Coronary artery (tissue), 2 donors: Measurements from ENCODE around the gene SPINT3.

ENCODE experiments used
- DNase-seq: peaks from one replicate; pipeline ENCODE4 v3.0.0-alpha.2; 2017; ENCODE audit warnings: low spot score
- H3K27ac ChIP-seq, 2 donors: fragments of 200-600 bp; sonication (generic); one replicate each; pipeline ENCODE4 v1.5.1; 2016 to 2019
- H3K4me3 ChIP-seq: fragments of 200-600 bp; sonication (generic); 2 replicates; pipeline ENCODE4 v1.5.1; 2016; ENCODE audit warnings: mild to moderate bottlenecking, moderate library complexity
- CTCF ChIP-seq: fragments of 200-600 bp; sonication (generic); IDR thresholded peaks from one replicate; pipeline ENCODE4 v1.5.1; 2019; ENCODE audit warnings: antibody characterized with exemption

SPINT3 gene

GRCh38 chr20:45545754-45546453 lies 30.5 kb upstream of the SPINT3 start:
- no peak for DNase-seq
- no peak for TF ChIP-seq CTCF
- H3K27ac ChIP-seq: no peak overlapping the region
- no peak overlapping the region for H3K4me3 ChIP-seq

DNA sequence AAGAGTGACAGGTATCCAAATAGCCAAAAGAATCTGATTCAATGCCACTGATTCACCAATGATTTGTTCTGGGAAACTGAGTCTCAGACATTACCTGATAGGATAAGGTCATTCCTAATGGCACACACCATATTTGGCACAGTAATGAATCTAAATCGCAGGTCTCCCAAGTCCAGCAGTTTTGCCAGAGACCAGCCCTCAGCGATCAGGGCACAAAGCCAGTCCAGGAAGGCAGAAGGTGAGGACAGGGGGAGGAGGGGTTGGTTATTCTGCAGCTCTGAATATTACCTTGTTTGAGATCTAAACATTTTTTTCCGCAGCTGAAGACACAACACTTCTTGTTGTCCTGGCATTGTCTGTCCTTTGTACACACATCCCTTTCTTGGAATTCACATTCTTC lies 29.9 kb upstream of the SPINT3 start:
- DNase-seq: no peak
- Histone ChIP-seq H3K27ac (no peak overlapping the region), H3K4me3 (no peak overlapping the region)
- TF ChIP-seq CTCF: no peak

GRCh38 chr20:45539382-45539781 lies 24.0 kb upstream of the SPINT3 start, which contains the start of gene WFDC6:
Gene WFDC6, minus strand, starts transcription at chr20:45539482. Its CDS starts 75 bp downstream, at chr20:45539407.
- no peak for TF ChIP-seq CTCF
- Histone ChIP-seq H3K27ac (no peak within 1 kb of the TSS), H3K4me3 (no peak within 1 kb of the TSS)
- no peak for DNase-seq

- TF ChIP-seq CTCF: no peak
- H3K27ac ChIP-seq: no peak overlapping the region
- H3K4me3 ChIP-seq: no peak overlapping the region
- DNase-seq: no peak
These were observed 22.9 kb upstream of the SPINT3 start for GRCh38 chr20:45538209-45538799.

- no peak for TF ChIP-seq CTCF
- no peak overlapping the region for H3K27ac ChIP-seq
- no peak for DNase-seq
- H3K4me3 ChIP-seq: no peak overlapping the region
These were observed 11.9 kb upstream of the SPINT3 start for GRCh38 chr20:45527294-45527693.

DNA sequence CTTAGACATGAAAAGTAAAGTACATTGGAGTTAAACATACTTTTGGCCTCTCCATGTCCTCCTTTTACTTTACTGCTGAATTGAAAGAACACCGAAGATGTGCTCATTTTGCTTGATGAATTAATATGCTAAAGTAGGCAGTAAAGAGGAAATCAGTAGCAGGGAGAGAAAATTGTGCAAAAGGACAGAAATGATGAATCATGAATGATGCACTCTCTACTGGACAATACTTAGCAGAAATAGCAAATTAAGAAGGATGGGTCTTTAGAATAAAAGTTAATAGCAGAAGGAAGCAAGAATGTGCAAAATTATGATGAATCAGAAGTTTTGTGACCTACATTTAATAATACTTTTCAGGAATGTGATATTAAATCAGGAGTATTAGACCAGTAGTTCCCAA lies 8.4 kb upstream of the SPINT3 start:
- Histone ChIP-seq H3K27ac (no peak overlapping the region), H3K4me3 (no peak overlapping the region)
- no peak for TF ChIP-seq CTCF
- DNase-seq: no peak

GRCh38 chr20:45518282-45518681 lies 2.9 kb upstream of the SPINT3 start:
- DNase-seq: no peak
- no peak for TF ChIP-seq CTCF
- H3K4me3 ChIP-seq: no peak overlapping the region
- H3K27ac ChIP-seq: no peak overlapping the region
